Suprapubic skin (tissue), 4 donors: ENCODE data around the gene CDYL2.

ENCODE experiments used
- CTCF ChIP-seq, 2 donors: fragments of 200-600 bp in 1 of 2; fragments of 450-650 bp in 1 of 2; sonication (generic) in 1 of 2; IDR thresholded peaks; one replicate each; pipeline ENCODE4 v1.5.1; 2016 to 2019; ENCODE audit warnings: antibody characterized with exemption in 2 of 2, mild to moderate bottlenecking in 1 of 2, moderate library complexity in 1 of 2
- EP300 ChIP-seq: sonication (generic); formaldehyde crosslinking; IDR thresholded peaks from one replicate; pipeline ENCODE4 v1.6.1; 2017; ENCODE audit warnings: antibody characterized with exemption
- POLR2A ChIP-seq, 2 donors: fragments of 450-650 bp; IDR thresholded peaks; one replicate each; pipeline ENCODE4 v1.6.1; 2017; ENCODE audit warnings: antibody characterized with exemption in 2 of 2, mild to moderate bottlenecking in 2 of 2, moderate library complexity in 2 of 2
- POLR2AphosphoS5 ChIP-seq, 3 donors: sonication (generic); formaldehyde crosslinking; IDR thresholded peaks; one replicate each; pipeline ENCODE4 v1.6.1; 2017; ENCODE audit warnings: antibody characterized with exemption in 3 of 3

DNA sequence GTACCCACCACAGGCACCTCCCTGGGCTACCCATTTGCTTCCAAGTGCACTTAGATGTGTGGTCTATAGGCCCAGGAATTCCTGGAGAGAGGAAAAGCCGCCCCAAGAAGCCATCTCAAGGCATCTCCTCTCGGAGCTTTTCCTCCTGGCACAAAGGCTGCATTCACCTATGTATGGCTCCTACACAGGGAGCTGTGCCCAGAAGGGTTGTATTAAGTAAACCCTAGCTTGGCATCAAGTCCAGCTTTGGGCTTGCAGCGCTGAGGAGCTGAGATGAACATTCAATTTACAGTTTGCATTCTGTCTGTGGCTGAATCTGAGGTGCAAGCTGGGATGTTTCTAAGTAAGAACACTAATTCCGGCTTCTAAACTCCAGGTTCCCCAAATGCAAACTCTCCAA lies 81.3 kb downstream of the CDYL2 start:
- TF ChIP-seq CTCF (IDR thresholded peaks at IDR 0.05) (no peak), POLR2A (IDR thresholded peaks at IDR 0.05) (no peak), EP300 (no peak), POLR2AphosphoS5 (IDR thresholded peaks at IDR 0.05) (no peak)
